Urothelium cell line (cell line): ENCODE measurements around the gene CDH23.

ENCODE experiments used
- DNase-seq: peaks from one replicate; pipeline ENCODE4 v3.0.0; 2011; ENCODE audit warnings: low spot score, mixed read lengths
- FAIRE-seq: peaks from 2 replicates; lab custom pipeline; 2011; peaks lifted over from hg19 to GRCh38; lab: Jason Lieb, UNC

The CDH23 gene

GRCh38 chr10:71777213-71777985, 380.7 kb downstream of the CDH23 start:
- FAIRE-seq (no peak), DNase-seq (no peak)

GRCh38 chr10:71778071-71778825, 381.5 kb downstream of the CDH23 start:
- FAIRE-seq (no peak), DNase-seq (no peak)

DNA sequence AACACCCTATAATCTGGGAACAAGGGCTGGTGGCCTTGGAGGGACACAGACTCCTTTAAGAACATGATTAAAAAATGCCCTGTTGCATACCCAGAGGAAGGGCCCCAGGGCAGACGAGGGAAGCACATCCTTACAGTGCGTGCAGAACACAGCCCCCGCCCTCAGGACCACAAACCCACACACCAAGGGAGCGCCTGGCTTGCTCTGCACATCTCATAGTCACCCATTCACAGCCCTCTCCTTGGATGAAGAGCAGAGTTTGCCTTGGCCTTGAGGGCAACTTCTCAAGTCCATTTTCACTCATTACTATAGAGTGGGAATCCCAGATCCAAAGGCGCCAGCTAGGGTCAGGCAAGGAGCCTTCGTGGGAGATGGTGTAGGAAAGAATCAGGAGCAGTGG, 382.9 kb downstream of the CDH23 start:
- FAIRE-seq = no peak
- no peak for DNase-seq

GRCh38 chr10:71780156-71780555, 383.4 kb downstream of the CDH23 start:
- DNase-seq (no peak), FAIRE-seq (no peak)

GRCh38 chr10:71780719-71781118, 384.0 kb downstream of the CDH23 start:
- FAIRE-seq (no peak), DNase-seq (no peak)

- DNase-seq (no peak), FAIRE-seq (no peak)
Observed at GRCh38 chr10:71782221-71782916, 385.6 kb downstream of the CDH23 start.

DNA sequence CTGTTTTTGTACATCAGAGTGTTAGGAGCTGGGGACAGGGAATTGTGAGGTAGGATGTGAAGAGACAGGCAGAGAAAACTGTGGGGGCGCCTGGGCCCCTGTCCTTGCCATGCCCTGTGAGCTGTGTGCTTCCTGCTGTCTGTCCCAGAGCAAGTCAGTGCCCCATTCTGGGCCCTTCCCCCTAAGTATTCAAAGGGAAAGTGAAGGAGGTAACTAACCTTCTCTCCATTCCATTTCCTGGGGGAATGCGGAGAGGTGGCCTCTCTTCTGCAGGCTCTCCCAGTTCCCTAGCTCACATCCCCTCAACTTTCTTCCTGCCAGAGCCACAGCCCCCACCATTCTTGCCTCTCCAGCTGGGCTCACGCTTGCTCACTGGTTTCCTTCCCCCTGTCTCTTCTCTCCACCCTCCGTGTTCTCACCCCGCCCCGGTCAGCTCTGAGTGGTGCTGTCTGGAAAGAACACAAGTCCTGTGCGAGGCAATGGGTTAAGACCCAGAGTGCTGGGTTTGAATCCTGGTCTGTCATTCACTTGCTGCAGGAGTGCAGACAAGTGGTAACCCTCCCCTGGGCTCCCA, 386.3 kb downstream of the CDH23 start:
- no peak for DNase-seq
- no peak for FAIRE-seq

GRCh38 chr10:71783917-71784678, 387.4 kb downstream of the CDH23 start:
- FAIRE-seq (no peak), DNase-seq (no peak)

DNA sequence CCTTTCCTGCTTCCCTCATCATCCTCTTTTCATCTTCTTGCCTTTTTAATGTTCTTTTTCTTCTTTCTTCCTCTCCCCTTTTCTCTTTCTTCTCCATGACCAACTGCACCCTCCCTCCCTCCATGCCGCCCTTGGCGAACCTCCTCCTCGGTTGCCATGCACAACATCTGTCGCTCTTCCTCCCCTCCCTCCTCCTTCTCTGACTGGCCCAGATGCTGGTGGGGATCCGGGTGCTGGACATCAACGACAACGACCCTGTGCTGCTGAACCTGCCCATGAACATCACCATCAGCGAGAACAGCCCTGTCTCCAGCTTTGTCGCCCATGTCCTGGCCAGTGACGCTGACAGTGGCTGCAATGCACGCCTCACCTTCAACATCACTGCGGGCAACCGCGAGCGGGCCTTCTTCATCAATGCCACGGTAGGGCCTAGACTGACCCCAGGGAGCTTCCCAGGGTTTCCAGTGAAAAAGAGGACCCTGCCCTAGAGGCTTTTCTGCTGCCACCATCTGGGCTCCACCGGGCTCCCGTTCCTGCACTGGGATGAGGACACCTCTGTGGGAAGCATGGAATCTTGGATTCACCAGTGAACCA, 388.1 kb downstream of the CDH23 start:
- DNase-seq (no peak), FAIRE-seq (peak; percentile 23)

DNA sequence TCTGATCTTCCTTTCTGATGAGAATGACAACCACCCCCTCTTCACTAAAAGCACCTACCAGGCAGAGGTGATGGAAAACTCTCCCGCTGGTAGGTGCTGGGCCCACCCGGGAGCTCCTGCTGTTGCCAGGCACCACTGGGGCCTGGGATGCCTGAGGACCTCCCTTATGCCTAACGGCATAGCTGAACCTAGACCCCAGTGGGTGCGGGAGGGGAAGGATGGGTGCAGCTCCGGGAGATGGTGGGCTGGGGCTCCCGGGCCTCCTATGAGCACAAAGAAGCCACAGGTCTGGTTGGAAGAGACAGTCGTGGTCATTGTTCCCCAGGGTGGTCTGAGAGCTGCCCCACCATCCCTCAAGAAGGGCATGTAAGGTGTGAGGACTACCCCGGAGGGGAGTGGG, 392.2 kb downstream of the CDH23 start:
- FAIRE-seq = no peak
- DNase-seq = no peak

GRCh38 chr10:71789871-71790270, 393.2 kb downstream of the CDH23 start:
- DNase-seq (no peak), FAIRE-seq (peak; percentile 69)

- no peak for DNase-seq
- FAIRE-seq = peak; percentile 27
Observed at GRCh38 chr10:71790749-71791440, 394.2 kb downstream of the CDH23 start.

DNA sequence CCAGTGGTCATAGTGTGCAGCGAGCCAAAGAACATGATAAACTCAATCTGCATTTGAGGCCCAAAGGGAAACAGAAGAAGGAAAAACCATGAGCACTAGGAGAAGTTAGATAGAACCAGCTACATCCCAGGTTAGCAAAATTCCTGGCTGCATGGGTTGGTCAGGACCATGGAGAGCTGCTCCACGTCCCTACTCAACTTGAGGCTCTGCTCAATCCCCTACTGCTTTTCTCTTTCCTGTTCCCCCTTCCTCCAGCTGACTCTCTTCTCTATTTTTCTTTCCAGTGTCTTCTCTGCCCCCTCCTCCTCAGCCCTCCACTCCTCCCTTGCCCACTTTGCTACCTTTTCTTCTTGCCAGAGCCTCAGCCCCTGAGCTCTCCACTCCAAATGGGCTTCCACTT, 398.5 kb downstream of the CDH23 start:
- DNase-seq (peak; percentile 60), FAIRE-seq (no peak)

DNA sequence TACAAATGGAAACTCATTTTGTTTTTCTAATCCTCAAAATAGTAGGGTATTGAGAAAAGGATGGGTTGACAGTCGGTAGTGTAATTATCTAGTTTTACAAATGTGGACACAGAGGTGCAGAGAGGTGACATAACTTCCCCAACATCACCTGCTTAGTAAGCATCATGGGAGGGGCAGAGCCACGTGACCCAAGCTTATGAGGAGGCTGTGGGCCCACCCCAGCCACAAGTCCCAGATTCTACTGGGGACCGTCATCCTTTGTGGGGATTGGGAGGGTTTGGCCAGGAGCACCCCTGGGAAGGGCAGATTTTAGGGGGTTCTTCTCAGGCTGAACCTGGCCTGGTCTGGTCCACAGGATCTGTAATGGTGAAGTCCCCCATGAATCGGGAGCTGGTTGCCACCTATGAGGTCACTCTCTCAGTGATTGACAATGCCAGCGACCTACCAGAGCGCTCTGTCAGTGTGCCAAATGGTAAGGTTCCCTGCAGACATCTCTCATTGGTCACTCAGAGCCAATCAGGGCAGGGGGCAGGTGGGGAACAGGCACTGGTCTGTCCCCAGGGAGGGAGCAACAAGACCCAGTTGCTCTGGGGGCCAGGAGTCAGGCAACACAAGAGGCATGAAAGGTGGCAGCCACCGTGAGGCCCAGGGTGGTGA, 400.2 kb downstream of the CDH23 start:
- DNase-seq (no peak), FAIRE-seq (no peak)

GRCh38 chr10:71797533-71798307, 401.0 kb downstream of the CDH23 start:
- FAIRE-seq (no peak), DNase-seq (no peak)

DNA sequence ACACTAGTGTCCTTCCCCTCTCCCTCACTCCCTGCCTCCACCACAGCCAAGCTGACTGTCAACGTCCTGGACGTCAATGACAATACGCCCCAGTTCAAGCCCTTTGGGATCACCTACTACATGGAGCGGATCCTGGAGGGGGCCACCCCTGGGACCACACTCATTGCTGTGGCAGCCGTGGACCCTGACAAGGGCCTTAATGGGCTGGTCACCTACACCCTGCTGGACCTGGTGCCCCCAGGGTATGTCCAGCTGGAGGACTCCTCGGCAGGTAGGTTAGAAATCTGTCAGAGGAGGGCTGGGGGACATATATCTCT, 401.5 kb downstream of the CDH23 start:
- FAIRE-seq (no peak), DNase-seq (no peak)

DNA sequence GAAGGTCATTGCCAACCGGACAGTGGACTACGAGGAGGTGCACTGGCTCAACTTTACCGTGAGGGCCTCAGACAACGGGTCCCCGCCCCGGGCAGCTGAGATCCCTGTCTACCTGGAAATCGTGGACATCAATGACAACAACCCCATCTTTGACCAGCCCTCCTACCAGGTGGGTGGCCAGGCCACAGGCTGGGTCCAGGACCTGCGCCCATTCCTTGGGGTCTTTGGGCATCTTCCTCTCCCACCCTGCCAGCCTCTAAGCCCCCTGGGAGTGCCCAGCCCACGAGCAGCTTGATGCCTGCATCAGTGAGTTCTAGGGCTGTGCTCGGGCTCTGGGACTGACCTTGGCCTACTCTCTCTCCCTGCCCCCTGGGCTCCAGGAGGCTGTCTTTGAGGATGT, 402.4 kb downstream of the CDH23 start:
- DNase-seq (no peak), FAIRE-seq (no peak)

DNA sequence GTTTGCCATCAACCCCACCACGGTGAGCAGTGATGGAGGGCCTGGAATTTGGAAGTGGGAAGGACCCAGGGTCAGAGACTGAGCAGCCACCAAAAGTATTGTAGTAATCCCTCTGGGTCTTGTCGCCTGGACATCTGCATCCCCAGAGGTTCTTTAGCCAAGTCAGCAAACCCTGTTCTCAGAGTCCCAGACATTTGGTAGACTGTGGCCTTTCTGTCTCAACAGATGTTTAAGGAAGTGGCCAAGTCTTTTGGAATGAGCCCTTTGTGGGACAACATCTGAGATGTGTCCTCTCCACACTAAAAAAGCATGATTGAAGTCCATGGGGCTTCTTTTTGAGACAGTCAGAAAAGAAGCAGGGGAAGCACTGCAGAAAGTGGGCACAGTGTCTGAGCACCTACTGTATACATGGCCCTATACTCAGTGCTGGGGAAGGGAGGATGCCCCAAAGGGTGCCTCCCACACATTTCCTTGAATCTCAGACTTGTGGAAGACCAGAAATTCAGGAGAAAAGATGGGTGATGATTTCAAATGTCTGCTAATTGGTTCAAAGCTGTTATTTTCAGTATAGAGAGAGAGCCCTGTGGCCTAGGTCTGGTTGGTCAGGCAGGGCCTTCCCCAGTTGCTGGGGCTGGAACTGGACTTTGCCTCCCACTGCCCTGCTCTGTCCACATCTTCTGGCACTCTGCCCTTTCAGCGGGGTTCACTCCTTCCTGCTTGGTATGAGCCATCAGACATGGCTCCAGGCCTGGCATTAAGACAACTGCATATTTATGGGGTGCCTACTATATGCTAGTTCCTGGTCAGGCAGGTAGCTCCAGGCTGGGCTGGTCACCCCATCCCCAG, 403.1 kb downstream of the CDH23 start:
- FAIRE-seq = no peak

More for the DNA sequence above, 403.1 kb downstream of the CDH23 start:
- DNase-seq = no peak
